Erythroblast (primary cell): Measurements from ENCODE around the gene ADGRV1.

Source experiments
- GATA1 ChIP-seq: IDR thresholded peaks from 2 replicates; pipeline ENCODE4 v1.6.1; 2011; ENCODE audit warnings: low read depth, mild to moderate bottlenecking, control low read depth, low read length, moderate library complexity
- POLR2A ChIP-seq: IDR thresholded peaks from 2 replicates; pipeline ENCODE4 v1.6.1; 2011; ENCODE audit warnings: mild to moderate bottlenecking, low read length

- no peak for TF ChIP-seq POLR2A
- no peak for TF ChIP-seq GATA1
Observed at GRCh38 chr5:90947667-90948066, 389.1 kb downstream of the ADGRV1 start.
